ENCODE results near the gene GALNT2.

- TF ChIP-seq POLR2A (IDR thresholded peaks at IDR 0.05; ENCODE audit: low read length) (no peak), GATA1 (IDR thresholded peaks at IDR 0.05; ENCODE audit: low read depth, low read length) (no peak)
These were observed 122.3 kb downstream of the GALNT2 start for GRCh38 chr1:230189341-230189740.
